HepG2 (cell line): Measurements from ENCODE around the gene CPED1. TPM values are rescaled to one million over a fixed set of nuclear protein-coding genes. Genes with fewer than 3 reads are reported as not detected.

Experiments
- ATAC-seq: fragments of 200-7000 bp; cut with Tn5 transposase; 3 replicates; pipeline ENCODE4 v1.9.1; 2020; ENCODE audit warnings: mild to moderate bottlenecking, moderate library complexity
- BruUV-seq: library from RNA; stranded (reverse); fragments of 400-500 nt; replicated peaks from 2 replicates; lab custom pipeline; 2021; lab: Mats Ljungman, UMichigan
- CTCF ChIA-PET: fragments of 300-600 bp; formaldehyde crosslinking; extraction: SDS; loops from one replicate; lab custom pipeline; 2021; ENCODE audit warnings: low total read pairs, inconsistent platforms, low intra/inter-chr PET ratio; lab: Yijun Ruan, JAX
- POLR2A ChIA-PET: fragments of 350-600 bp; sonication (Branson Sonifier 250); formaldehyde crosslinking; loops from one replicate; lab custom pipeline; 2020; ENCODE audit warnings: antibody characterized with exemption, inconsistent platforms; lab: Yijun Ruan, JAX
- DNase-seq: peaks from one replicate; pipeline ENCODE4 v3.0.0-alpha.2; 2015; ENCODE audit warnings: low spot score
- FAIRE-seq: peaks from 3 replicates; lab custom pipeline; 2011; peaks lifted over from hg19 to GRCh38; lab: Jason Lieb, UNC
- H2AFZ ChIP-seq: one replicate; pipeline ENCODE4 v1.6.1; 2011; ENCODE audit warnings: low read length, inconsistent platforms
- H3K27ac ChIP-seq: fragments of 300-600 bp; 3 replicates; pipeline ENCODE4 v1.8.0; 2011; ENCODE audit warnings: mixed run types, mild to moderate bottlenecking, mixed read lengths, low read length, inconsistent platforms; ENCODE audit not compliant: insufficient read depth; ENCODE audit errors: extremely low read length
- H3K27me3 ChIP-seq, 2 experiments: fragments of 200-600 bp in 1 of 2; 2 replicates in 1 of 2; 3 replicates in 1 of 2; pipeline versions ENCODE4 v1.6.0 to v1.8.0; 2011; ENCODE audit warnings: low read length in 2 of 2, mild to moderate bottlenecking in 2 of 2, moderate library complexity in 2 of 2, inconsistent platforms in 1 of 2; ENCODE audit not compliant: insufficient read depth in 2 of 2, control insufficient read depth in 1 of 2
- H3K36me3 ChIP-seq, 2 experiments: fragments of 200-600 bp in 1 of 2; replicated peaks in 1 of 2; 2 replicates in 1 of 2; 3 replicates in 1 of 2; pipeline versions ENCODE4 v1.5.1 to v1.8.0; 2011; ENCODE audit warnings: low read length in 2 of 2, inconsistent platforms in 1 of 2; ENCODE audit not compliant: insufficient read depth in 2 of 2, control insufficient read depth in 1 of 2
- H3K4me1 ChIP-seq: 2 replicates; pipeline ENCODE4 v1.5.1; 2012; ENCODE audit warnings: low read length, inconsistent platforms; ENCODE audit not compliant: insufficient read depth
- H3K4me2 ChIP-seq: 2 replicates; pipeline ENCODE4 v1.6.0; 2011; ENCODE audit warnings: low read depth, low read length, inconsistent platforms
- H3K4me3 ChIP-seq, 3 experiments: fragments of 200-600 bp in 1 of 3; sonication (generic), shearing (Covaris generic) in 1 of 3; replicated peaks in 1 of 3; 2 replicates each; pipeline ENCODE4 v1.5.1; 2011 to 2016; ENCODE audit warnings: low read length in 3 of 3, inconsistent platforms in 2 of 3, low read depth in 2 of 3, mild to moderate bottlenecking in 2 of 3, control low read depth in 1 of 3, mixed read lengths in 1 of 3; ENCODE audit not compliant: insufficient read depth in 1 of 3
- H3K79me2 ChIP-seq: one replicate; pipeline ENCODE4 v1.6.1; 2011; ENCODE audit warnings: low read length, inconsistent platforms; ENCODE audit not compliant: insufficient read depth
- H3K9ac ChIP-seq: 2 replicates; pipeline ENCODE4 v1.6.0; 2011; ENCODE audit warnings: mild to moderate bottlenecking, low read depth, low read length, inconsistent platforms; ENCODE audit not compliant: insufficient read depth
- H3K9me3 ChIP-seq: 2 replicates; pipeline ENCODE4 v1.5.1; 2012; ENCODE audit warnings: mild to moderate bottlenecking, low read length
- H4K20me1 ChIP-seq: 2 replicates; pipeline ENCODE4 v1.6.0; 2011; ENCODE audit warnings: inconsistent platforms, mild to moderate bottlenecking, low read length, moderate library complexity; ENCODE audit not compliant: insufficient read depth
- FOXO4 ChIP-seq: sonication (generic); formaldehyde crosslinking; conservative IDR thresholded peaks from 2 replicates; pipeline ENCODE4 v1.8.1; 2023; ENCODE audit warnings: missing genetic modification reagents
- ZBTB40 ChIP-seq, 2 experiments: fragments of 450-650 bp in 1 of 2; sonication (generic) in 1 of 2; formaldehyde crosslinking in 1 of 2; IDR thresholded peaks; 2 replicates each; pipeline versions ENCODE4 v1.6.1 to v1.8.0; 2016 to 2022; ENCODE audit warnings: antibody characterized with exemption in 1 of 2, mild to moderate bottlenecking in 1 of 2, missing genetic modification reagents in 1 of 2
- ZKSCAN5 ChIP-seq: sonication (generic); formaldehyde crosslinking; IDR thresholded peaks from 2 replicates; pipeline ENCODE4 v1.5.1; 2020; ENCODE audit warnings: mild to moderate bottlenecking, missing genetic modification reagents
- ZSCAN21 ChIP-seq: sonication (generic); formaldehyde crosslinking; IDR thresholded peaks from 2 replicates; pipeline ENCODE4 v1.8.0; 2022; ENCODE audit warnings: mild to moderate bottlenecking, missing genetic modification reagents, moderate library complexity, borderline replicate concordance
- WGBS: methylation state at CpG from one replicate; pipeline ENCODE4 v1.1.6; 2017; ENCODE audit warnings: low lambda C conversion rate; 5-methylcytosine and 5-hydroxymethylcytosine counted together
- in situ Hi-C: cut with HindIII; loops from 2 replicates; pipeline ENCODE4 v1.10.0; 2017; ENCODE audit warnings: low pct_unique_long_range_greater_than_20kb; ENCODE audit not compliant: extremely low pct_ligation_motif_present
- intact Hi-C: fragments of 100-400 bp; cut with micrococcal nuclease; formaldehyde crosslinking; loops from one replicate; pipeline ENCODE4 v1.10.0; 2022; ENCODE audit not compliant: unreplicated experiment
- polyA plus RNA-seq, 8 experiments: library from polyadenylated mRNA; depleted of rRNA in 3 of 8; stranded (reverse) in 7 of 8; unstranded in 1 of 8; fragments of >200 nt; fragmentation: Illumina TruSeq in 4 of 8; extraction: Trizol in 4 of 8; gene quantifications; 2 replicates each; pipeline versions ENCODE4 v1.2.1 to v1.2.3, GENCODE V29; 2011 to 2016; ENCODE audit warnings: low read depth in 4 of 8, missing spikeins in 1 of 8, mixed read lengths in 1 of 8; ENCODE audit not compliant: insufficient read depth in 1 of 8
- total RNA-seq, 5 experiments: library from RNA; depleted of rRNA; stranded (reverse); fragments of >200 nt; fragmentation: Illumina TruSeq; extraction: Trizol; gene quantifications; 2 replicates each; pipeline ENCODE4 v1.2.3, GENCODE V29; 2016; ENCODE audit warnings: low read depth in 1 of 5
- TF ChIP-seq, protein P1 (sequence below): sonication (generic); formaldehyde crosslinking; IDR thresholded peaks from 2 replicates; pipeline ENCODE4 v1.4.0; 2020; ENCODE audit warnings: mild to moderate bottlenecking, low read depth, missing genetic modification reagents

The CPED1 gene
- total and polyA plus RNA-seq, 2 of the 13 experiments (the other 11 are each of a cell fraction or from before 2014, with no cell fraction given) = 11.5 to 27.0 TPM

GRCh38 chr7:121262221-121262620, 273.7 kb downstream of the CPED1 start:
- Histone ChIP-seq H3K9me3 (no peaks in the 10 kb centered on the region), H3K9ac (no peak overlapping the region), H3K4me1 (no peaks in the 10 kb centered on the region), H2AFZ (no peak overlapping the region), H3K36me3 (no peaks in the 10 kb centered on the region), H3K79me2 (no peaks in the 10 kb centered on the region), H4K20me1 (no peaks in the 10 kb centered on the region), H3K27ac (no peak overlapping the region), H3K4me3 (no peak overlapping the region), H3K4me2 (no peak overlapping the region), H3K27me3 (no peaks in the 10 kb centered on the region)
- DNase-seq (no peak), ATAC-seq (no peak), FAIRE-seq (no peak)
- TF ChIP-seq FOXO4 = no peak
- TF ChIP-seq ZKSCAN5 (CRISPR knock-in tag) = no peak
- TF ChIP-seq ZBTB40 (IDR thresholded peaks at IDR 0.05) = no peak
- TF ChIP-seq ZBTB40 (CRISPR knock-in tag; IDR thresholded peaks at IDR 0.05) = no peak
- TF ChIP-seq, protein P1, sequence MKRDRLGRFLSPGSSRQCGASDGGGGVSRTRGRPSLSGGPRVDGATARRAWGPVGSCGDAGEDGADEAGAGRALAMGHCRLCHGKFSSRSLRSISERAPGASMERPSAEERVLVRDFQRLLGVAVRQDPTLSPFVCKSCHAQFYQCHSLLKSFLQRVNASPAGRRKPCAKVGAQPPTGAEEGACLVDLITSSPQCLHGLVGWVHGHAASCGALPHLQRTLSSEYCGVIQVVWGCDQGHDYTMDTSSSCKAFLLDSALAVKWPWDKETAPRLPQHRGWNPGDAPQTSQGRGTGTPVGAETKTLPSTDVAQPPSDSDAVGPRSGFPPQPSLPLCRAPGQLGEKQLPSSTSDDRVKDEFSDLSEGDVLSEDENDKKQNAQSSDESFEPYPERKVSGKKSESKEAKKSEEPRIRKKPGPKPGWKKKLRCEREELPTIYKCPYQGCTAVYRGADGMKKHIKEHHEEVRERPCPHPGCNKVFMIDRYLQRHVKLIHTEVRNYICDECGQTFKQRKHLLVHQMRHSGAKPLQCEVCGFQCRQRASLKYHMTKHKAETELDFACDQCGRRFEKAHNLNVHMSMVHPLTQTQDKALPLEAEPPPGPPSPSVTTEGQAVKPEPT (CRISPR knock-in tag) = no peak
- no peak for TF ChIP-seq ZSCAN21 (CRISPR knock-in tag)
- intact Hi-C loops = no loop called here
- CTCF ChIA-PET = no interaction called here
- WGBS = 37% methylated on average over 1 of the region's 1 CpG
- in situ Hi-C loops = no loop called here
- POLR2A ChIA-PET = no interaction called here
- BruUV-seq = no TSS peak
